Measurements from ENCODE around the gene NTN3. TPM values are rescaled to one million over a fixed set of nuclear protein-coding genes. Genes with fewer than 3 reads are reported as not detected.

Gene NTN3
- total RNA-seq, 1 experiment from 2014 or later = not detected

GRCh38 chr16:2480948-2481347 lies 9.9 kb downstream of the NTN3 start:
- Mint-ChIP-seq H3K36me3 (ENCODE audit: insufficient read depth, unreplicated experiment) (peaks cover 10% of the 10 kb centered on the region), H3K9me3 (ENCODE audit: unreplicated experiment) (no peaks in the 10 kb centered on the region), H3K27ac (ENCODE audit: low read depth, unreplicated experiment) (no peak overlapping the region), H3K4me3 (ENCODE audit: unreplicated experiment) (no peak overlapping the region), H3K4me1 (ENCODE audit: insufficient read depth, unreplicated experiment) (peaks cover 12% of the 10 kb centered on the region), H3K27me3 (ENCODE audit: insufficient read depth, unreplicated experiment) (no peaks in the 10 kb centered on the region)
- no TSS peak for BruUV-seq (replicated peaks)
- ChIA-PET POLR2A (no interaction called here), CTCF (interaction anchor here (0.9 to 2.0 kb wide), 2 partner anchors 20 to 286 kb away, joined by 3 to 11 read pairs; no protein-coding TSS in a partner anchor)
- DNase-seq (ENCODE audit: unreplicated experiment) = no peak
- intact Hi-C loops (cut with micrococcal nuclease) = no loop called here
- no peak for TF ChIP-seq CTCF (IDR thresholded peaks at IDR 0.05; ENCODE audit: unreplicated experiment)

DNA sequence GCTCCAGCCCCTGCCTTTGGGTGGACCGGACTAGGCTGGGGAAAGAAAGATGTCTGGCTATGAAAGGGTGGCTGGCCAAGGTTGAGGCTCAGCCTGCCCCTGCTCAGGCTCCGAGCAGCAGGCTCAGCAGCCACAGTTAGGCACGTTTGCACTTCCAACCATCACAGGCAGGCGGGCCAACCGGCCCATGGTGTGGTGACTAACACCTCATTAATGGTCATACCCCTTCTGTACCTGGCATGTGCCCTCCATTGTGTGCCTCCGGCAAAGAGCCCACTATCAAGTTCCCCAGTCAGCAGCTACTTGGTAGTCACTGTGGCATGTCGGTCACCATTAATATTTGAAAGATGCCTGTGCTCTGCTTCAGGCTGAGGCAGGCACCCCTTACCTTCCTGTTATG lies 10.6 kb downstream of the NTN3 start:
- Mint-ChIP-seq H3K27ac (ENCODE audit: low read depth, unreplicated experiment) (no peak overlapping the region), H3K36me3 (ENCODE audit: insufficient read depth, unreplicated experiment) (peaks cover 10% of the 10 kb centered on the region), H3K4me1 (ENCODE audit: insufficient read depth, unreplicated experiment) (peaks cover 12% of the 10 kb centered on the region), H3K4me3 (ENCODE audit: unreplicated experiment) (no peak overlapping the region), H3K27me3 (ENCODE audit: insufficient read depth, unreplicated experiment) (no peaks in the 10 kb centered on the region), H3K9me3 (ENCODE audit: unreplicated experiment) (no peaks in the 10 kb centered on the region)
- POLR2A ChIA-PET = no interaction called here
- intact Hi-C loops (cut with micrococcal nuclease) = no loop called here
- CTCF ChIA-PET = interaction anchor here (0.6 to 2.0 kb wide), 3 partner anchors 19 to 287 kb away, joined by 3 to 11 read pairs (median 3); no protein-coding TSS in a partner anchor
- BruUV-seq (replicated peaks) = no TSS peak
- TF ChIP-seq CTCF (IDR thresholded peaks at IDR 0.05; ENCODE audit: unreplicated experiment) = no peak
- no peak for DNase-seq (ENCODE audit: unreplicated experiment)

DNA sequence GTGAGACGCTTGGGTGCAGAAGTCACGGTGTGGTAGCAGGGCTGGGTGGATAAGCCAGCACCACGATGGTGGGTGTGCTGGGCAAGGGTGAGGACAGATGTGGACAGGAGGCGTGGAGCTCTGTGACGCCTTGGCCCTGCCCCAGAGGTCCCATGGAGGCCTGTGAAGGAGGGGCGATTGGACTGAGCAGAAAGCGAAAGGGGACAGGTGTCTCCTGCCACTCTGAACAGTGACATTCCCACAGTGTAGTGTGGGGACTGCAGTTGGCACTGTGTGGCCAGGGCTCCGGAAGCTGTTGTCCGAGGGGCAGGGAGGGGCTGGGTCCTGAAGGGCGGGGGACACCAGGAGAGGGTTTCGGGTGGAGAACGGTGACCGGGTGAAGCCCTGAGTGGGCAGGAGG lies 11.2 kb downstream of the NTN3 start:
- H3K9me3 Mint-ChIP-seq (ENCODE audit: unreplicated experiment) = no peaks in the 10 kb centered on the region
- H3K4me1 Mint-ChIP-seq (ENCODE audit: insufficient read depth, unreplicated experiment) = peaks cover 14% of the 10 kb centered on the region
- CTCF ChIA-PET = interaction anchor here (0.7 to 2.0 kb wide), 2 partner anchors 17 to 19 kb away, joined by 3 to 11 read pairs; no protein-coding TSS in a partner anchor
- H3K36me3 Mint-ChIP-seq (ENCODE audit: insufficient read depth, unreplicated experiment) = peaks cover 10% of the 10 kb centered on the region
- DNase-seq (ENCODE audit: unreplicated experiment) = no peak
- TF ChIP-seq CTCF (IDR thresholded peaks at IDR 0.05; ENCODE audit: unreplicated experiment) = no peak
- no peak overlapping the region for H3K4me3 Mint-ChIP-seq (ENCODE audit: unreplicated experiment)
- intact Hi-C loops (cut with micrococcal nuclease) = no loop called here
- H3K27me3 Mint-ChIP-seq (ENCODE audit: insufficient read depth, unreplicated experiment) = no peaks in the 10 kb centered on the region
- no TSS peak for BruUV-seq (replicated peaks)
- H3K27ac Mint-ChIP-seq (ENCODE audit: low read depth, unreplicated experiment) = no peak overlapping the region
- POLR2A ChIA-PET = interaction anchor here (0.5 kb wide), 1 partner anchor 510 kb away, joined by 5 read pairs; the partner anchor contains the start of gene TBL3

- intact Hi-C loops (cut with micrococcal nuclease) = no loop called here
- no peak overlapping the region for H3K4me3 Mint-ChIP-seq (ENCODE audit: unreplicated experiment)
- no peaks in the 10 kb centered on the region for H3K9me3 Mint-ChIP-seq (ENCODE audit: unreplicated experiment)
- no peak for DNase-seq (ENCODE audit: unreplicated experiment)
- TF ChIP-seq CTCF (IDR thresholded peaks at IDR 0.05; ENCODE audit: unreplicated experiment) = no peak
- ChIA-PET POLR2A (interaction anchor here (0.5 to 1.1 kb wide), 2 partner anchors 38 to 511 kb away, joined by 3 to 5 read pairs; partner anchors contain the start of gene TBL3), CTCF (interaction anchor here (0.6 to 2.0 kb wide), 4 partner anchors 18 to 290 kb away, joined by 3 to 11 read pairs (median 4); no protein-coding TSS in a partner anchor)
- BruUV-seq (replicated peaks) = no TSS peak
- no peak overlapping the region for H3K27ac Mint-ChIP-seq (ENCODE audit: low read depth, unreplicated experiment)
- H3K27me3 Mint-ChIP-seq (ENCODE audit: insufficient read depth, unreplicated experiment) = no peaks in the 10 kb centered on the region
- H3K4me1 Mint-ChIP-seq (ENCODE audit: insufficient read depth, unreplicated experiment) = peaks cover 10% of the 10 kb centered on the region
- H3K36me3 Mint-ChIP-seq (ENCODE audit: insufficient read depth, unreplicated experiment) = peaks cover 9% of the 10 kb centered on the region
These were observed 11.8 kb downstream of the NTN3 start for GRCh38 chr16:2482708-2483534.
